CD1c-positive myeloid dendritic cell (primary cell): Measurements from ENCODE around the gene CADM2.
"Not testable (repeated sequence)": the region's sequence is repeated elsewhere in the genome, so short reads cannot be mapped to it uniquely, and the experiment has no call there.

Source experiments
- DNase-seq: peaks from one replicate; pipeline ENCODE4 v3.0.0-alpha.2; 2016; ENCODE audit errors: extremely low spot score

The CADM2 gene

DNA sequence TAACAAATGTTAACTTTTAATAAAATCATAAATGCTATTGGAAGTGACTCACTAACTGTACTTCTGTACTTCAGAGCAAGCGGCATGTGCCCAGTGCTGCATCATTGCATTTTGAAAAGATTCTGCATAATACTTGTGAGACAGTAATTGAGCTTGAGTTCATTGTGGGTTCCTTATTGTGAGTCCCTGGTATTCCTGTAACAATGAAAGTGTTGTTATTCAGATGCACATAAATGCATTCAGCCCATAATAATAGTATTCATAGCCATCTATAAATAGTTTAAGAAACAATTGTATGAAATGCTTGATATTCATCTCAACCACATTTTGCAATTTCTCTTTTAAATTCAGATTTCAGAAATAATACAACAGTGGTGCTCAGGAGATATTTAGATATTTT lies 976.4 kb downstream of the CADM2 start:
- no peak for DNase-seq

- DNase-seq: no peak
Measured at GRCh38 chr3:85939074-85939482, 980.3 kb downstream of the CADM2 start.

- no peak for DNase-seq
Measured at GRCh38 chr3:85950435-85950834, 991.6 kb downstream of the CADM2 start.

DNA sequence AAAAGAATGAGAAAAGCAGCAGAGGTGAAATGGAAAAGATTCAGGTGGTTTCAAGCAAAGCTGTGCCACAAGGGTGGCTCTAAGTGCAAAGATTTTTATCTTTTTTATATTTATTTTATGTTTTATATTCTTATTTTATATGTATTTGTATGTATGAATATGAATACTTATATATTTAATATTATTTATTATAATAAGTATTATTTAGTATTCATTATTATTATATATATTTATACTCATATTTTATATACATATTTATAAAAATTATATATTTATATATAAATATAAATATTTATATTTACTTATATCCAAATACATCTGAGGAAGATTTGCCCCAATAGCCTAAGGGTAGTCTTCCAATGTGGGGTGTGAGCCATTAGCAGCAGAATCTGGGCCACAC lies 1002.0 kb downstream of the CADM2 start:
- no peak for DNase-seq

- no peak for DNase-seq
Measured at GRCh38 chr3:85977615-85978338, 1019.0 kb downstream of the CADM2 start.

DNA sequence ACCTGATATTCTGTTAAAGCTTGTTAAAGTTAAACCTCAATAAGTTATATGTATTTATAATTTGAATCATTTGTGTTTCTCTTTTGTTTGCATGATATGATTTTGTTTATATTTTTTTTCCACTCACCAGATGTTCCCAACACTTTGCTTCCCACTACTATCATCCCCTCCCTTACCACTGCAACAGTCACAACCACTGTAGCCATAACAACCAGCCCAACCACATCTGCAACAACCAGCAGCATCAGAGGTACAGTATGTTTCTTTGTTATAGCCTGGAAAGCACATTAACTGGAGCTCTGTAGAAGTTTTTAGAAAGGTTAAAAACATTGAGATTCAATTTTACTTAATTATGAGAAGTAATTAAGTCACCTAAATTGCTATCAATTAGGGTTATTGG lies 1020.2 kb downstream of the CADM2 start:
- DNase-seq: no peak

- DNase-seq: not testable (repeated sequence)
Measured at GRCh38 chr3:85989581-85989980, 1030.8 kb downstream of the CADM2 start.

DNA sequence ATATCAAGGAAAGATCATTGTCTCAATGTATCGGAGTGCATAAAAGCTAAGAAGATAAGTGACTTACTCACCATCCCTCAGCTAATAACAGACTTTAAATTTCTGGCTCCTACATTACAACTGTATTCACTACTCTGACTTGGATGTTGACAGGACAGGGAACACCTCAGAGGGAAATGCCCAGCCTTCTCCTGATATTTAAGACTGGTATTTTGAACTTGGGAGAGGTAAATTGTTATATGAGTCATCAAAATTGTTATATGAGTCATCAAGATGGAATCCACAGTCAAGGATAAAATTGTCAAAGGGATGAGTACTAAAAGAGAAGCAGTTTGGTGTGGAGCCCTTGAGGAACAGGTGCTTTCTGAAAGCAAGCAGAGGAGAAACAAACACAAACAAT lies 1070.8 kb downstream of the CADM2 start:
- no peak for DNase-seq

DNA sequence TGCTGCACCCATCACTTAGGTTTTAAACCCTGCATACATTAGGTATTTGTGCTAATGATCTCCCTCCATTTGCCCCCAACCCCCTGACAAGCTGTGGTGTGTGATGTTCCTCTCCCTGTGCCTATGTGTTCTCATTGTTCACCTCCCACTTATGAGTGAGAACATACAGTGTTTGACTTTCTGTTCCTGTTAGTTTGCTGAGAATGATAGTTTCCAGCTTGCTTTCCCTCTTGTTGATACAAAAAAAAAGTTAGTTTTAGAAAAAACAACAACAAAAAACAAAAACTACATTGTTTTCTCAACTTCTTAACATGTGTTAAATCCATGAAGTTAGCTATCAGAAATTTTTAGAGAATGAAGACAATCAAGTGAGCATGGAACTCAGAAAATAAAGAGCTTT lies 1079.1 kb downstream of the CADM2 start:
- DNase-seq: no peak

GRCh38 chr3:86046436-86047136 lies 1087.8 kb downstream of the CADM2 start:
- no peak for DNase-seq

DNA sequence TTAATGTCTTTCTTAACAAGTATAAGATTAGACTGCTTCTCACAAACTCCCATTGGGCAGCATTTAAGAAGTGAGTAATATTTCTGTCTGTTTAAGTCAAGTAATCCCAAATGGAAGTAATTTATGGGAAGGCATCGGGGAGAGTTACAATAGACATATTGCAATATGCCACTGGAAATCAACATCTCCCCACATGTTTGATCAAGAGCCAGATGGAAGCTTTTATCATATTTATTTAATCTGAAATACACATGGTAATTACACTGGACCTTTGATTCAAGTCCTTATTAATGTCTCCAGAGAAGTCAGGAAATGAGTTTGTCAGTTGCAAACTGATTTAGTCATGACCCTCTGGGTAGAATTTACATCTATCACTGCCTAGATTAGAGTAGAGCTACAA lies 1088.4 kb downstream of the CADM2 start:
- DNase-seq: no peak

DNA sequence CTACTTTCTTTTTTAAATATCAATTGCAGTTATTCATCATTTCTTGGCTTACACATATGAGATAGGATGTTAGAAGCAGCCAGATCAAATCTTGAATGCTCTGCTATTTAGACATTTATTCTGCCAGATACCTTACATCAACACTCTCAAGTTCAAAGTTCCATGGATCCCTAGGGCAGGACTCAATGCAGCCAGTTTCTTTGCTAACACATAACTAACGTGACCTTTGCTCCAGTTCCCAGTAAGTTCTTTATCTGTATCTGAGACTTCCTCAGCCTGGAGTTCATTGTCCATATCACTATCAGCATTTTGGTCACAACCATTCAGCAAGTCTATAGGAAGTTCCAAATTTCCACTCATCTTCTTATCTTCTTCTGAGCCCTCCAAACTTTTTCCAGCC lies 1092.3 kb downstream of the CADM2 start:
- DNase-seq: no peak

- no peak for DNase-seq
Measured at GRCh38 chr3:86056032-86056431, 1097.2 kb downstream of the CADM2 start.

DNA sequence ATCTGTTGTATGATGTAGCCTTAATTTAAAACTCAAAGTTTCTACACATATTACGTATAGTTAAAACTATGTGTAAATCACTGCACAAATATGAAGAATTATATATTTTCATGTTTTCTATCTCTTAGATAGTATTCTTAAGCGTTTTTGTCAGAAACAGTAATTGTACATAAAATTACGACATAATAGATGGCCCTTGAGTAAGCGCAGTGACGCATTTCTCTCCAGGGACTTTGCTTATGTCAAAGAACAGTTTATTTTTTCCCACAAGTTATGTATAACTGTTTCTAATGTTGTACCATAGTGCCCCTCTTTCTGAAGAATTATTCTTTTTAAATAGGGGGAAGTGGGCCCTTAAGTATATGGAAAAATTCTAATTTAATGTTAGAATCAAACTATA lies 1098.2 kb downstream of the CADM2 start:
- DNase-seq: no peak

- DNase-seq: no peak
Measured at GRCh38 chr3:86073799-86074198, 1115.0 kb downstream of the CADM2 start.

GRCh38 chr3:86087160-86087871 lies 1128.5 kb downstream of the CADM2 start:
- DNase-seq: no peak

GRCh38 chr3:86104154-86104553 lies 1145.4 kb downstream of the CADM2 start:
- no peak for DNase-seq

DNA sequence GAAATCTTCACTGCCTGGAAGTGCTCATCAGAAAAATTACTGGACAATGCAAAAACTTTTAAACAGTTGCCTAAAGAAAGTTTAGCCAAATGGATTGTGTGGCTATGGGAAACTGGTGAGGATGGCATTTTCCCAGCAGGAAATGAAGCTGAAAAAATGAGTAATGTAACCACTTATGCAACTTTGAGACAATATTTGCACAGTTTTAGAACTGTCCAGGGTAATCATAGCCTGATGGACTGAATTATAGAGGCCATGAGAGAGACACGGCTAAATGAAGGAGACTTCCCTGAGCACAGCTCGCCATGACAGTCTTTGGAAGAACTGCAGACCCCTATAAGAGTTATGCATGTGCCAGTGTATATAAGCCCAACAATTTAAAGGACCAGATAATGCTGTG lies 1150.6 kb downstream of the CADM2 start:
- no peak for DNase-seq
